OCI-LY7 (cell line): ENCODE data around the gene APOL1.
"Not testable (repeated sequence)": the region's sequence is repeated elsewhere in the genome, so short reads cannot be mapped to it uniquely, and the experiment has no call there.

Experiments used
- EZH2phosphoT487 ChIP-seq: fragments of 200-600 bp; sonication (generic); IDR thresholded peaks from 2 replicates; pipeline ENCODE4 v1.6.1; 2018; ENCODE audit warnings: low read depth, borderline replicate concordance, mild to moderate bottlenecking, mixed run types, antibody characterized with exemption, low read length, moderate library complexity, mixed read lengths
- TF ChIP-seq, protein P1 (sequence below): fragments of 200-600 bp; sonication (generic); conservative IDR thresholded peaks from 2 replicates; pipeline ENCODE4 v1.5.1; 2014; ENCODE audit warnings: mild to moderate bottlenecking, antibody characterized with exemption, low read length, moderate library complexity, mixed read lengths

DNA sequence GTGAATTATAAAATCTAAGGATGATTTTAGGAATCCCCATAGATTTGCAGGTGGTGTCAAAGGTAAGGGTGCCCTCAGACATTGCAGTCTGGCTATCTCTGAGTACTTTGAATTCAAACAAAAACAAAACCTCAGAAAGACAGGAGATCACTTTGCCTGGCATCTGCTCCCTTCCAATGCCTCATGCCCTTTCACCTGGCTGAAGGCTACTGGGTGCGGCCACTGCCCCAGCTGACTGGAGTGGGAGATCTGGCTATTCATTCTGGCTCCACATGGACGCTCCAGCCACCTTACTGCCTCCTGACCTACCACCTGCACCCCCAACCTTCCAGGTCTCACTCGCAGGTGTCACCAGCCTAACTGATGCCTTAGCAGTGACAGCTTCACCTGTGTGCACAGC, 23.3 kb upstream of the APOL1 start:
- TF ChIP-seq, protein P1, sequence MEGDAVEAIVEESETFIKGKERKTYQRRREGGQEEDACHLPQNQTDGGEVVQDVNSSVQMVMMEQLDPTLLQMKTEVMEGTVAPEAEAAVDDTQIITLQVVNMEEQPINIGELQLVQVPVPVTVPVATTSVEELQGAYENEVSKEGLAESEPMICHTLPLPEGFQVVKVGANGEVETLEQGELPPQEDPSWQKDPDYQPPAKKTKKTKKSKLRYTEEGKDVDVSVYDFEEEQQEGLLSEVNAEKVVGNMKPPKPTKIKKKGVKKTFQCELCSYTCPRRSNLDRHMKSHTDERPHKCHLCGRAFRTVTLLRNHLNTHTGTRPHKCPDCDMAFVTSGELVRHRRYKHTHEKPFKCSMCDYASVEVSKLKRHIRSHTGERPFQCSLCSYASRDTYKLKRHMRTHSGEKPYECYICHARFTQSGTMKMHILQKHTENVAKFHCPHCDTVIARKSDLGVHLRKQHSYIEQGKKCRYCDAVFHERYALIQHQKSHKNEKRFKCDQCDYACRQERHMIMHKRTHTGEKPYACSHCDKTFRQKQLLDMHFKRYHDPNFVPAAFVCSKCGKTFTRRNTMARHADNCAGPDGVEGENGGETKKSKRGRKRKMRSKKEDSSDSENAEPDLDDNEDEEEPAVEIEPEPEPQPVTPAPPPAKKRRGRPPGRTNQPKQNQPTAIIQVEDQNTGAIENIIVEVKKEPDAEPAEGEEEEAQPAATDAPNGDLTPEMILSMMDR = not testable (repeated sequence)
- not testable (repeated sequence) for TF ChIP-seq EZH2phosphoT487
